Thyroid gland (tissue), 4 donors: ENCODE data around the gene AXL. TPM values are rescaled to one million over a fixed set of nuclear protein-coding genes. Genes with fewer than 3 reads are reported as not detected.
"Not testable (repeated sequence)": the region's sequence is repeated elsewhere in the genome, so short reads cannot be mapped to it uniquely, and the experiment has no call there.

Experiments used
- DNase-seq, 2 donors: peaks; one replicate each; pipeline ENCODE4 v3.0.0-alpha.2; 2019
- H3K27ac ChIP-seq, 3 donors: fragments of 200-600 bp; sonication (generic); 1 replicate in 2 of 3; 2 replicates in 1 of 3; pipeline ENCODE4 v1.5.1; 2016 to 2019; ENCODE audit warnings: mild to moderate bottlenecking in 1 of 3, moderate library complexity in 1 of 3
- H3K27me3 ChIP-seq: fragments of 200-600 bp; sonication (generic); one replicate; pipeline ENCODE4 v1.5.1; 2019
- H3K36me3 ChIP-seq, 2 donors: fragments of 200-600 bp; sonication (generic); one replicate each; pipeline ENCODE4 v1.5.1; 2016 to 2019
- H3K4me1 ChIP-seq, 2 donors: fragments of 200-600 bp; sonication (generic); one replicate each; pipeline ENCODE4 v1.5.1; 2017 to 2019
- H3K4me3 ChIP-seq, 3 donors: fragments of 200-600 bp; sonication (generic); replicated peaks in 1 of 3; 1 replicate in 2 of 3; 2 replicates in 1 of 3; pipeline ENCODE4 v1.5.1; 2016; ENCODE audit warnings: mild to moderate bottlenecking in 1 of 3
- H3K9me3 ChIP-seq: fragments of 200-600 bp; sonication (generic); one replicate; pipeline ENCODE4 v1.5.1; 2017
- CTCF ChIP-seq, 6 experiments: fragments of 200-600 bp in 3 of 6; fragments of 450-650 bp in 3 of 6; sonication (generic) in 3 of 6; IDR thresholded peaks; one replicate each; pipeline ENCODE4 v1.5.1; 2016 to 2019; ENCODE audit warnings: antibody characterized with exemption in 6 of 6, mild to moderate bottlenecking in 2 of 6, inconsistent platforms in 1 of 6, moderate library complexity in 1 of 6
- POLR2A ChIP-seq, 2 donors: fragments of 450-650 bp; IDR thresholded peaks; one replicate each; pipeline ENCODE4 v1.6.1; 2017; ENCODE audit warnings: antibody characterized with exemption in 2 of 2, mild to moderate bottlenecking in 2 of 2, moderate library complexity in 1 of 2
- WGBS, 2 donors: methylation state at CpG; one replicate each; pipeline ENCODE4 v1.1.5; 2017; 5-methylcytosine and 5-hydroxymethylcytosine counted together
- intact Hi-C: fragments of 100-400 bp; cut with DNase I; formaldehyde crosslinking; loops from one replicate; pipeline ENCODE4 v1.15.1; 2023
- total RNA-seq, 4 donors: library from RNA; depleted of rRNA; stranded (reverse); fragments of >200 nt; gene quantifications; one replicate each; pipeline ENCODE4 v1.2.3, GENCODE V29; 2016

AXL gene
- total RNA-seq, 4 donors from 2014 or later, result 17.5 to 61.3 (median 35.4) TPM

DNA sequence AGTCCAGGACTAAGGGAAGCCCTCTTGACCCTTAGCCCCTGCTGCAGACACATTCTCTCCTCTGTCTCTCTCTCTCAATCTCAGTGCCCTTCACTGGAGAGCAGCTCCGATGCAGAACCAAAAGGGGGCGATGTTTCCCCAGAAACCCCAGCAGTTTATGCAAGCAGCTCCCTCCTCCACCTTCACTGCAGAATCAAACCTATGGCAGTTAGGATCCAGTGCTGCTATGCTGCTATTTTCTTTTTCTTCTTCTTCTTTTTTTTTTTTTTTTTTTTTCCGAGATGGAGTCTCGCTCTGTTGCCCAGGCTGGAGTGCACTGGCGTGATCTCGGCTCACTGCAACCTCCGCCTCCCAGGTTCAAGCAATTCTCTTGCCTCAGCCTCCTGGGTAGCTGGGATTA is 14.7 kb upstream of the AXL start:
- H3K9me3 ChIP-seq, H3K27ac ChIP-seq, H3K4me1 ChIP-seq, H3K4me3 ChIP-seq, H3K36me3 ChIP-seq, H3K27me3 ChIP-seq: not testable (repeated sequence)
- intact Hi-C loops, result loop anchor here (5.0 to 10.0 kb wide), 3 partner anchors 58 to 230 kb away; partner anchors contain the start of genes DMAC2 and HNRNPUL1
- TF ChIP-seq CTCF (IDR thresholded peaks at IDR 0.05), result peak; percentile 61 to 92 (median 70)
- DNase-seq, result peak; percentile 74 to 78
- 27 to 32% methylated on average over 7 of the region's 7 CpGs for WGBS, 2 donors

- Histone ChIP-seq H3K36me3 (no peaks in the 10 kb centered on the region), H3K27ac (no peak overlapping the region), H3K4me3 (no peak overlapping the region), H3K4me1 (no peaks in the 10 kb centered on the region), H3K27me3 (no peaks in the 10 kb centered on the region), H3K9me3 (no peaks in the 10 kb centered on the region)
- intact Hi-C loops, result loop anchor here (10.0 kb wide), 1 partner anchor 229 kb away; the partner anchor contains the start of gene DMAC2
- WGBS, 2 donors, result 54 to 62% methylated on average over 10 of the region's 10 CpGs
- TF ChIP-seq CTCF (IDR thresholded peaks at IDR 0.05) (no peak), POLR2A (IDR thresholded peaks at IDR 0.05) (no peak)
- no peak for DNase-seq
Measured at GRCh38 chr19:41205995-41206394, 13.0 kb upstream of the AXL start.

DNA sequence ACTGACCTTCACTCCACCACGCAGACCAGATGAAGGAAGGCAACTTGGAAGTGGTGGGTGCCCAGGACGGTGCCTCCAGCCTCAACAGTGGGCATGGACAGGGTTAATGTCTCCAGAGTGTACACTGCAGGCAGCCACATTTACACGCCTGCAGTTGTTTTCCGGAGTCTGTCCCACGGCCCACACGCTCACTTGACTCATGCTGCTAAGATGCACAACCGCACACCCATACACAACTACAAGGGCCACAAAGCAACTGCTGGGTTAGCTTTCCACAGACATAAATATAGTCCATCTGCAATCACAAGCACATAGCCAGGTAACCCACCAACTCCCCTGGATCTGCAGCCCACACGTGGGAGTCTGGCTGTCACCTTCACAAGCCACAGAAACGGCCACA is 12.6 kb upstream of the AXL start:
- 63 to 80% methylated on average over 9 of the region's 9 CpGs for WGBS, 2 donors
- no peaks in the 10 kb centered on the region for H3K4me1 ChIP-seq
- no peaks in the 10 kb centered on the region for H3K27me3 ChIP-seq
- H3K4me3 ChIP-seq, result no peak overlapping the region
- peak overlapping the region in 1 of 3 donors; percentile 10 for H3K27ac ChIP-seq
- TF ChIP-seq CTCF (IDR thresholded peaks at IDR 0.05), result no peak
- no peak for TF ChIP-seq POLR2A (IDR thresholded peaks at IDR 0.05)
- DNase-seq, result no peak
- intact Hi-C loops, result loop anchor here (10.0 kb wide), 1 partner anchor 228 kb away; the partner anchor contains the start of gene DMAC2
- no peaks in the 10 kb centered on the region for H3K36me3 ChIP-seq
- H3K9me3 ChIP-seq, result no peaks in the 10 kb centered on the region

- WGBS, 2 donors, result 59% methylated on average over 26 of the region's 26 CpGs
- Histone ChIP-seq H3K36me3 (no peaks in the 10 kb centered on the region), H3K27me3 (no peaks in the 10 kb centered on the region), H3K4me3 (no peak overlapping the region), H3K4me1 (no peaks in the 10 kb centered on the region), H3K9me3 (no peaks in the 10 kb centered on the region), H3K27ac (peak overlapping the region in 2 of 3 donors; percentile 4 to 10)
- peak; percentile 22 to 30 for DNase-seq
- TF ChIP-seq CTCF (IDR thresholded peaks at IDR 0.05) (no peak), POLR2A (IDR thresholded peaks at IDR 0.05) (no peak)
- intact Hi-C loops, result loop anchor here (10.0 kb wide), 1 partner anchor 228 kb away; the partner anchor contains the start of gene DMAC2
Measured at GRCh38 chr19:41206926-41207750, 11.9 kb upstream of the AXL start.

DNA sequence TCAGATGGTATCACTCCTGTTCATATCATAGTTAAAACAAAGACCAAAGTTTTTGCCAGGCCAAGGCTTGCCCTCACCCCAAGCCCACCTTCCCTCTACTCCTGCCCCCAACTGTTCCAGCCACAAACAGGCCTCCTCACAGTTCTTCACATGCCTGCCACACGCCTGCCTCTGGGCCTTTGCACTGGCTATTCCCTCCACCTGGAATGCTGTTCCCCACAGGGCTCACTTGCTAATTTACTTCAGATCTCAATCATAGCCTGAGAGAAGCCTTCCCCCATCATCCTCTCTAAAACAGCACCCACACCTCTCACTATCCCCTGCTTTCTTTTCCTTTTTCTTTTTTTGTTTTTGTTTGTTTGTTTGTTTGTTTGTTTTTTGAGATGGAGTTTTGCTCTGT is 4.9 kb upstream of the AXL start:
- no peaks in the 10 kb centered on the region for H3K9me3 ChIP-seq
- H3K4me1 ChIP-seq, result no peaks in the 10 kb centered on the region
- no peaks in the 10 kb centered on the region for H3K36me3 ChIP-seq
- H3K27ac ChIP-seq, result no peak overlapping the region
- intact Hi-C loops, result no loop called here
- TF ChIP-seq POLR2A (IDR thresholded peaks at IDR 0.05) (no peak), CTCF (IDR thresholded peaks at IDR 0.05) (no peak)
- 93% methylated on average over 1 of the region's 1 CpG for WGBS, 2 donors
- no peak for DNase-seq
- H3K4me3 ChIP-seq, result no peak overlapping the region
- no peaks in the 10 kb centered on the region for H3K27me3 ChIP-seq
